Measurements from ENCODE around the gene TNFAIP2.
"Not testable (repeated sequence)": the region's sequence is repeated elsewhere in the genome, so short reads cannot be mapped to it uniquely, and the experiment has no call there.

Gene TNFAIP2

DNA sequence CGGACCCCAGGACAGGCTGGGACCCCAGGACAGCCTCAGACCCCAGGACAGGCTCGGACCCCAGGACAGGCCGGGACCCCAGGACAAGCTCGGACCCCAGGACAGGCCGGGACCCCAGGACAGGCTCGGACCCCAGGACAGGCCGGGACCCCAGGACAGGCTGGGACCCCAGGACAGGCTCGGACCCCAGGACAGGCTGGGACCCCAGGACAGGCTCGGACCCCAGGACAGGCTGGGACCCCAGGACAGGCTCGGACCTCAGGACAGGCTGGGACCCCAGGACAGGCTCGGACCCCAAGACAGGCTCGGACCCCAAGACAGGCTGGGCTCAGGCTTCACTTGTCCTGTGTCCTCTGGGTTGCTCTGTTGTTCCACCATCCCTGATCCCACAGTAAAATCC lies 32.2 kb downstream of the TNFAIP2 start:
- not testable (repeated sequence) for DNase-seq (ENCODE audit: low spot score)

- DNase-seq (ENCODE audit: low spot score), result no peak
Observed at GRCh38 chr14:103155826-103156394, 32.6 kb downstream of the TNFAIP2 start.

GRCh38 chr14:103156651-103157378 lies 33.6 kb downstream of the TNFAIP2 start:
- no peak for DNase-seq (ENCODE audit: low spot score)

GRCh38 chr14:103157969-103158368 lies 34.7 kb downstream of the TNFAIP2 start:
- no peak for DNase-seq (ENCODE audit: low spot score)

GRCh38 chr14:103158688-103159087 lies 35.4 kb downstream of the TNFAIP2 start:
- no peak for DNase-seq (ENCODE audit: low spot score)

DNA sequence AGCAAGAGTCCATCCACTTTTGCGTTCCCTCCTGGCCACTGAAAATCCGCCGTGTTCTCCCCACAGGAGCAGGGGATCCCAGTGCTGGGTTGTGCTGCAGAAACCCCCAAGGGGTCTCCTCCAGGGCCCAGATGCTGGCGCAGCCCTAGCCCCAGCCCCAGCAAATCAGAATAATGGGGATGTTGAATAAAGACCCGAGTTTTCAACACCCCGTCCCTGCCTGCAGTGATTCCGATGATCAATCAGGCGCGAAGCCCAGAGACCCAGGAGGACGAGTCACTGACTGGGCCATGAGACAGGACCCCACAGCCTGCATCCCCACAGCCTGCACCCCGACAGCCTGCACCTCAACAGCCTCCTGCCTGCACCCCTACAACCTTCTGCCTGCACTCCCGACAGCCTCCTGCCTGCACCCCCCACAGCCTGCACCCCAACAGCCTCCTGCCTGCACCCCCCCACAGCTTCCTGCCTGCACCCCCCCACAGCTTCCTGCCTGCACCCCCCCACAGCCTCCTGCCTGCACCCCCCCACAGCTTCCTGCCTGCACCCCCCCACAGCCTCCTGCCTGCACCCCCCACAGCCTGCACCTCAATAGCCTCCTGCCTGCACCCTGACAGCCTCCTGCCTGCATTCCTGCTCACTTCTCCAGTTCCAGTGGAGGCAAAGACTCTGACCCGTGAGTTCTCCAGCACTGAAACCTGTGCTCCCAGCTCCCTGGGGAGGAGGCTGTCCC lies 37.2 kb downstream of the TNFAIP2 start:
- DNase-seq (ENCODE audit: low spot score), result no peak

DNA sequence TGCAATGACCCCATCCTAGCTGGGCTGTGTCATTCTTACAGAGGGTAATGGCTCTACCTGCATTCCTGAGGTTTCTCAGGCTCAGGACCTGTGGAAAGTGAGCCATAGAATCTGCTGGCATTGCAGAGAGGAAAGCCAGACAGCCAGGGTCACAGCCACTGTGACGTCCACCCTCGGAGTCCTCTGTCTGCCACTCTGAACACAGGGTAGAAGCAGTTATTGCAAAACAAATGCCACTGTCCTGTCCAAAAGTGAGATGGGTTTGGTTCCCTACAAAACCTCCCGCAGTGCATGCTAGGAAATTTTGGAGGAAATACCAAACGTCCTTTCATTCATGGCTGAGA lies 37.8 kb downstream of the TNFAIP2 start:
- no peak for DNase-seq (ENCODE audit: low spot score)

DNA sequence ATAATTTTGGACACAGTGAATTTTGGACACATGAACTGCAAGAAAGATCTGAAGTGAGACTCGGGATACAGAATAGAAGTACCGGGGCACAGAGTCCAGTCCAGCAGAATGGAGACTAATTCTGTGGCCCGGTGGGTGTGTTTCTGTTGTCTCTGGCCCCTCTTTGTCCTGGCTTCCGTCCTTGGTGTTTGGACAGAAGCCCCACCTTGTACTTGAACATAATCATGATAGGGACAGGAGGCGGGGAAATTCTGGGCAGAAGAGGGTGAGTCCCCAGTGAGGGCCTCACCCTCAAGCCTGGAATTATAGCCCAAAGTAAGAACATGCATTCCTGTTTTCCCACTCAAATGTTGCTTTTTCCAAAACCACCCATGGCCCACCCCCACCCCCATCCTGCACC lies 39.9 kb downstream of the TNFAIP2 start:
- no peak for DNase-seq (ENCODE audit: low spot score)

DNA sequence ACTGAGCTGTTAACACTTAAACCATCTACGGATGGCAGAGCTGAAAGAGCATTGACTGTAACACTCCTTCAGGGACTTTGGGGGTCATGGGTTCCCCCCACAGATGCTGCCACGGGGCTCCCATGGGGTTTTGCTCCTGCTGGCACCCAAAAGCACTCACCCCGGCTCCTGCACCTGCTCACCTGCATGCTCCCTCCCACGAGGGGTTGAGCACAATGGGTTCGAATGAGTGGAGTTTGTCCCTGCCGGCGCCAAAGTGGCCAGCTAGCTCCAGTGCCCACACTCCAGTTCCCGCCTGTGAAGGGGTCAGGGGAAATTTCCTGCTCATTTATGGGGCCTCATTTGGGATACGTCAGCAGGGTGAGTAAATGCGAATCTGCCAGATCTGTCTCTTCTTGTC lies 40.7 kb downstream of the TNFAIP2 start:
- no peak for DNase-seq (ENCODE audit: low spot score)

- DNase-seq (ENCODE audit: low spot score), result no peak
Observed at GRCh38 chr14:103164779-103165178, 41.5 kb downstream of the TNFAIP2 start.

GRCh38 chr14:103165323-103165722 lies 42.1 kb downstream of the TNFAIP2 start:
- DNase-seq (ENCODE audit: low spot score), result no peak

- no peak for DNase-seq (ENCODE audit: low spot score)
Observed at GRCh38 chr14:103169954-103170353, 46.7 kb downstream of the TNFAIP2 start.

DNA sequence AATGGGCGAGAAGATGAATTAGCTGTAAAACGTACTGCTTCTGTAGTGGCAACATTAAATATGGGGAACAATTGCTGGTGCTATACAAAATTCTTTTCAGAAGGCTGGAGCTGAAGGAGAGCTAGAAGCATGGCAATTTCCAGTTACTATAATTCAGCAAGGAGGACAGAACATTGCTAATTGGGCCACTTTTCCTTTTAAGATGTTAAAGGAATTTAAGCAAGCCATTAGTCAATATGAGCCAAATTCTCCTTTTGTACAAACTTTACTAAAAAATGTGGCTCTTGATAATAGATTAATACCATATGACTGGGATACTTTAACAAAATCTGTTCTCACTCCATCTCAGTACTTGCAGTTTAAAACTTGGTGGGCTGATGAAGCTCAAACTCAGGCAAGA lies 47.9 kb downstream of the TNFAIP2 start:
- not testable (repeated sequence) for DNase-seq (ENCODE audit: low spot score)

DNA sequence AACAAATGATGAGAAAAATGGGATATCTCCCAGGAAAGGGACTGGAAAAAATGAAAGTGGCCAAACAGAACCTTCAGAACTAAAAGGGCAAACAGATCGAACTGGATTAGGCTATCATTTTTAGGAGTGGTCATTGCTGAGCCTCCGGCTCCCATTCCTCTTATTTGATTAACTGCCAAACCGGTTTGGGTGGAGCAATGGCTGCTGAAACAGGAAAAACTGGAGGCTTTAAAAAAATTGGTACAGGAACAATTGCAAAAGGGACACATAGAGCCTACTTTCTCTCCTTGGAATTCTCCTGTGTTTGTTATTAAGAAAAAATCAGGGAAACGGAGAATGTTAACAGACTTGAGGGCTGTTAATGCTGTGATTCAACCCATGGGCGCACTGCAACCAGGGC lies 49.7 kb downstream of the TNFAIP2 start:
- no peak for DNase-seq (ENCODE audit: low spot score)

GRCh38 chr14:103173887-103174286 lies 50.6 kb downstream of the TNFAIP2 start:
- DNase-seq (ENCODE audit: low spot score), result not testable (repeated sequence)

DNA sequence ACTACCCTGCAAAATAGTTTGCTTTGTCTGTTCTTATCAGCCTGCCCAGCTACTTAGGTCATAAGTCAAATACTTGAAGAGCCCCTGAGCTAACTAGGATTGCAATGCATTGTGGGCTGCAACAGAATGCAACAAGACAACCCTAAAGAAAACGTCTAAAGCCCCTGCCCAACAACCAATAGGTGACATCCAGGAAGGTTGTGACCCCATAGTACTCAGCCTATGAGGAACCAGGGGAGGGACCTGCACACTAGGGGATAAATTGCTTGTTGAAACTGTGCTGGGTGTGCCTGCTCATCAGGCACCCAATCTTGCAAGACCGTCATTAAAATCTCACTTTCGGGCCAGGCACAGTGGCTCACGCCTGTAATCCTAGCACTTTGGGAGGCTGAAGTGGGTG lies 52.9 kb downstream of the TNFAIP2 start:
- DNase-seq (ENCODE audit: low spot score), result not testable (repeated sequence)

DNA sequence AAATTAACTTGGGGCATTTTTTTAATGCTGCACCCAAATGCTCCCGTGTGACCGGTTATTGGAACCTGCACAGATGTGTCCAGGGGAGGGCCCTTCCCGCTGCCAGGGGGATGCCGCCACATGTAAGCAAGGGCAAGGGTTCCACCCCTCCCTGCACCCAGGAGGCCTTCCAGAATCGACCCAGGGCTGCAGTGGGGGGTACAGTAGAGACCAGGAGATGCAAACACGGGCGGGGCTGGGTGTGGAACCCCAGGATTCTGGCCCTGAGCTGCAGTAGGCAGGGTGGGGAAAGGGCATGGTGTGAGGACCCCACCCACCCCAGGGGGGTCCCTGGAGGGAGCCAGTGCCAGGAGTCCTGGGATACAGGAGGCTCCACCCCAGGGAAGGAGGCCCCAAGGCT lies 54.1 kb downstream of the TNFAIP2 start:
- DNase-seq (ENCODE audit: low spot score), result no peak

GRCh38 chr14:103178521-103178920 lies 55.3 kb downstream of the TNFAIP2 start:
- DNase-seq (ENCODE audit: low spot score), result no peak

DNA sequence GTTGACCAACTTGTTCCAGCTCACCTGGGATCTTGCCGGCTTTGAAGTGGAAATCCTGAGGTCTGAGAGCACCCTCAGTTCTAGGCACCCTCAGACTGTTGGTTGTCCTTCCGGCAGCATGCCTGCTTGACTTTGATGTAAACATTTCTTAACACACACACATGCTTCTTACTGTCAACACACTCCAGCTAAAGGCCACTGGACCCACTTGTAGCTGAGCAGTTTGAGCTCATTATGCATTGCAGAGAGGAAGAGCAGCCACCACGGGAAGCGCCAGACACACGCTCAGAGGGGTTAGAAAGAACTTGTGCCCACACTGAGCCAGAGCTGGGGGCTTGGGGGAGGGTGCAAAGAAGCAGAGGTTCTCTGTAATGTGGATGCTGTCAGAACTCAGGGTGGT lies 55.8 kb downstream of the TNFAIP2 start:
- DNase-seq (ENCODE audit: low spot score), result no peak

GRCh38 chr14:103180331-103180730 lies 57.1 kb downstream of the TNFAIP2 start:
- DNase-seq (ENCODE audit: low spot score), result no peak

GRCh38 chr14:103184046-103184445 lies 60.8 kb downstream of the TNFAIP2 start:
- no peak for DNase-seq (ENCODE audit: low spot score)

GRCh38 chr14:103185051-103186029 lies 62.1 kb downstream of the TNFAIP2 start:
- no peak for DNase-seq (ENCODE audit: low spot score)

All from ecto neural progenitor cell (in vitro differentiated cells).